Astrocyte (in vitro differentiated cells and primary cell): ENCODE data around the gene BLZF1. TPM values are rescaled to one million over a fixed set of nuclear protein-coding genes. Genes with fewer than 3 reads are reported as not detected.

Experiments used
- DNase-seq: peaks from one replicate; pipeline ENCODE4 v3.0.0-alpha.2; 2010; ENCODE audit warnings: low read depth
- FAIRE-seq: peaks from 2 replicates; lab custom pipeline; 2011; peaks lifted over from hg19 to GRCh38; lab: Jason Lieb, UNC
- H2AFZ ChIP-seq: 2 replicates; pipeline ENCODE4 v1.6.0; 2012; ENCODE audit warnings: low read depth, low read length, inconsistent platforms
- H3K27ac ChIP-seq: 2 replicates; pipeline ENCODE4 v1.5.1; 2011; ENCODE audit warnings: low read depth, low read length, inconsistent platforms
- H3K27me3 ChIP-seq: 2 replicates; pipeline ENCODE4 v1.6.0; 2011; ENCODE audit warnings: low read length, inconsistent platforms; ENCODE audit not compliant: insufficient read depth
- H3K36me3 ChIP-seq: 2 replicates; pipeline ENCODE4 v1.5.1; 2011; ENCODE audit warnings: low read length, inconsistent platforms; ENCODE audit not compliant: insufficient read depth
- H3K4me1 ChIP-seq: 2 replicates; pipeline ENCODE4 v1.5.1; 2011; ENCODE audit warnings: low read length, inconsistent platforms; ENCODE audit not compliant: insufficient read depth
- H3K4me2 ChIP-seq: 2 replicates; pipeline ENCODE4 v1.6.0; 2012; ENCODE audit warnings: low read length, inconsistent platforms
- H3K4me3 ChIP-seq: 2 replicates; pipeline ENCODE4 v1.5.1; 2011; ENCODE audit warnings: low read depth, mild to moderate bottlenecking, low read length, inconsistent platforms; ENCODE audit not compliant: insufficient read depth
- H3K79me2 ChIP-seq: 2 replicates; pipeline ENCODE4 v1.6.0; 2012; ENCODE audit warnings: mild to moderate bottlenecking, low read length, inconsistent platforms; ENCODE audit not compliant: insufficient read depth
- H3K9ac ChIP-seq: 2 replicates; pipeline ENCODE4 v1.6.0; 2012; ENCODE audit warnings: mild to moderate bottlenecking, low read length, inconsistent platforms
- H3K9me3 ChIP-seq: 2 replicates; pipeline ENCODE4 v1.5.1; 2012; ENCODE audit warnings: low read depth, mild to moderate bottlenecking, low read length, inconsistent platforms; ENCODE audit not compliant: insufficient read depth
- H4K20me1 ChIP-seq: 2 replicates; pipeline ENCODE4 v1.6.0; 2012; ENCODE audit warnings: low read length, inconsistent platforms; ENCODE audit not compliant: insufficient read depth
- H3K27ac Mint-ChIP-seq: one replicate; pipeline ENCODE4 v1.8.0; 2021; ENCODE audit warnings: mild to moderate bottlenecking, mixed read lengths; ENCODE audit not compliant: unreplicated experiment
- H3K27me3 Mint-ChIP-seq: one replicate; pipeline ENCODE4 v1.8.0; 2021; ENCODE audit warnings: low read depth, mixed read lengths; ENCODE audit not compliant: unreplicated experiment
- H3K36me3 Mint-ChIP-seq: one replicate; pipeline ENCODE4 v1.8.0; 2021; ENCODE audit warnings: low read depth, mixed read lengths; ENCODE audit not compliant: unreplicated experiment
- H3K4me1 Mint-ChIP-seq: one replicate; pipeline ENCODE4 v1.8.0; 2021; ENCODE audit warnings: low read depth, mixed read lengths; ENCODE audit not compliant: unreplicated experiment
- H3K4me3 Mint-ChIP-seq: one replicate; pipeline ENCODE4 v1.8.0; 2021; ENCODE audit warnings: mild to moderate bottlenecking, moderate library complexity, mixed read lengths; ENCODE audit not compliant: unreplicated experiment
- H3K9me3 Mint-ChIP-seq: one replicate; pipeline ENCODE4 v1.8.0; 2021; ENCODE audit warnings: mild to moderate bottlenecking, mixed read lengths; ENCODE audit not compliant: unreplicated experiment
- EZH2 ChIP-seq: IDR thresholded peaks from 2 replicates; pipeline ENCODE4 v1.6.1; 2012; ENCODE audit warnings: mild to moderate bottlenecking, low read length, inconsistent platforms; ENCODE audit not compliant: insufficient read depth
- total RNA-seq: library from RNA; stranded (reverse); gene quantifications from 2 replicates; pipeline ENCODE4 v1.2.1, GENCODE V29; 2021
- TF ChIP-seq, protein P1 (sequence below): IDR thresholded peaks from 2 replicates; pipeline ENCODE4 v1.5.1; 2011; ENCODE audit warnings: low read depth, mild to moderate bottlenecking, inconsistent platforms, low read length, moderate library complexity; ENCODE audit not compliant: insufficient read depth

The BLZF1 gene
- total RNA-seq, 1 donor from 2014 or later, result 52.0 TPM

DNA sequence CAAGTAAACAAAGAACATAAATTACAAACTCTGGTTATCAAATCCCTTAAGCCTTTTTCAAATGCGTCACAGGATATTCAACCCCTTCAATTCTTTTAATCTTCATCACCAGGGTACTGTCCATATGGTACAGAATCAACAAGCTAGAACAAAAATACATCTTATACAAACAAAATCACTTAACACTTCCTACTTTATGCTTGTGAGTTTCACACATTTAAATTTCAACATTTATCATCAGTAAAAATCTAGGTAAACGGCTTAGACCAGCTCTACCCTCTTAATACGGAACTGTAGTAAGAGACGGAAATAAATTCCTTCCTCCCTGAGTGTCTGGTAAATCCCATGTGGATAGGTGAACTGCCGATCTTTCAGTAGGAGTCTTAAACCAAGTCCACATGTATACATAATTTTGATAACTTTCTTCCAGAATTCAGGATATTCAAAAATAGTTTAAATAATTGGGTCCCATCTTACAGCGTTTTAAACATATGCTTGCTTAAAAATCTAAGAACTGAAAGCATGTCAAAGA lies 58.2 kb downstream of the BLZF1 start:
- Histone ChIP-seq H3K9me3 (no peaks in the 10 kb centered on the region), H3K4me2 (peak overlapping the region; percentile 98), H3K4me3 (peak overlapping the region; percentile 70), H3K36me3 (no peaks in the 10 kb centered on the region), H3K4me1 (no peaks in the 10 kb centered on the region), H2AFZ (peak overlapping the region; percentile 80), H3K27ac (no peak overlapping the region), H4K20me1 (no peaks in the 10 kb centered on the region), H3K27me3 (no peaks in the 10 kb centered on the region), H3K79me2 (no peaks in the 10 kb centered on the region), H3K9ac (no peak overlapping the region)
- no peak for DNase-seq
- peak overlapping the region; percentile 97 for H3K4me3 Mint-ChIP-seq
- H3K27ac Mint-ChIP-seq, result no peak overlapping the region
- H3K36me3 Mint-ChIP-seq, result no peaks in the 10 kb centered on the region
- FAIRE-seq, result no peak
- H3K27me3 Mint-ChIP-seq, result peaks cover 4% of the 10 kb centered on the region
- no peak for TF ChIP-seq EZH2
- TF ChIP-seq, protein P1, sequence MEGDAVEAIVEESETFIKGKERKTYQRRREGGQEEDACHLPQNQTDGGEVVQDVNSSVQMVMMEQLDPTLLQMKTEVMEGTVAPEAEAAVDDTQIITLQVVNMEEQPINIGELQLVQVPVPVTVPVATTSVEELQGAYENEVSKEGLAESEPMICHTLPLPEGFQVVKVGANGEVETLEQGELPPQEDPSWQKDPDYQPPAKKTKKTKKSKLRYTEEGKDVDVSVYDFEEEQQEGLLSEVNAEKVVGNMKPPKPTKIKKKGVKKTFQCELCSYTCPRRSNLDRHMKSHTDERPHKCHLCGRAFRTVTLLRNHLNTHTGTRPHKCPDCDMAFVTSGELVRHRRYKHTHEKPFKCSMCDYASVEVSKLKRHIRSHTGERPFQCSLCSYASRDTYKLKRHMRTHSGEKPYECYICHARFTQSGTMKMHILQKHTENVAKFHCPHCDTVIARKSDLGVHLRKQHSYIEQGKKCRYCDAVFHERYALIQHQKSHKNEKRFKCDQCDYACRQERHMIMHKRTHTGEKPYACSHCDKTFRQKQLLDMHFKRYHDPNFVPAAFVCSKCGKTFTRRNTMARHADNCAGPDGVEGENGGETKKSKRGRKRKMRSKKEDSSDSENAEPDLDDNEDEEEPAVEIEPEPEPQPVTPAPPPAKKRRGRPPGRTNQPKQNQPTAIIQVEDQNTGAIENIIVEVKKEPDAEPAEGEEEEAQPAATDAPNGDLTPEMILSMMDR, result no peak
- peaks cover 2% of the 10 kb centered on the region for H3K9me3 Mint-ChIP-seq
- H3K4me1 Mint-ChIP-seq, result no peaks in the 10 kb centered on the region

DNA sequence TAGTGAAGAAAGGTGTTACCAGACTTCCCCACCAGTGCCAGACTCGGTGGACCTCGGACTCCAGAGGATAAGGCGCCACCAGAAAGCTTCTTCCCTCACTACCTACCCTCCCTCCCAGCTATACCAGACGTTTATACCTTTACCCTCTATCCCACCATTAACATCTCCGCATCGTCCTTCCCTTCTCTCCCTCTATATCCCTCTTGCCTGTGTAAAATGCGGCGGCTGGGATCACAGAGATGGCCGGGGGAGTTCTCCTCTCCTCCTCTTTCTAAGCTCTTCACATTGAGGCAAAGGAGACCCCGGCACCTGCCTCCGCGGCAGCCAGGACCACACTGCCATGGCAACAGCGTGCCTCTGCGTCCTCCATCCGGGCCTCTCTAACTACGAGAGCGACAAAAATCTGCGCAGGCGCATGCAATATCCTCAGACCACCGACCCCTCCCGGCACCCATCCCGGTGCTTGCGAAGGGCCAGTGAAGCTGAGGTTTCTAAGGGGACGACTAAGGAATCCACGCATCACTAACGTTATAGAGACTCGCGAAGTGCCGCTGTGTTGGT lies 59.2 kb downstream of the BLZF1 start, which contains the start of gene CCDC181:
TSS of gene CCDC181 (minus strand) at position 394 of the 561 bp plus-strand sequence. CDS start 2,547 bp downstream, outside the sequence.
- Histone ChIP-seq H3K36me3 (no peaks in the 10 kb centered on the region), H3K27me3 (no peaks in the 10 kb centered on the region), H3K79me2 (no peaks in the 10 kb centered on the region), H3K9ac (peak within 1 kb of the TSS; percentile 79), H3K9me3 (no peaks in the 10 kb centered on the region), H2AFZ (peak within 1 kb of the TSS; percentile 80), H3K27ac (no peak within 1 kb of the TSS), H3K4me2 (peak within 1 kb of the TSS; percentile 98), H3K4me1 (no peaks in the 10 kb centered on the region), H3K4me3 (peak within 1 kb of the TSS; percentile 70), H4K20me1 (no peaks in the 10 kb centered on the region)
- H3K36me3 Mint-ChIP-seq, result no peaks in the 10 kb centered on the region
- peaks cover 5% of the 10 kb centered on the region for H3K27me3 Mint-ChIP-seq
- no peaks in the 10 kb centered on the region for H3K4me1 Mint-ChIP-seq
- FAIRE-seq (no peak), DNase-seq (peak; percentile 64)
- H3K4me3 Mint-ChIP-seq, result peak within 1 kb of the TSS; percentile 97
- H3K27ac Mint-ChIP-seq, result peak within 1 kb of the TSS; percentile 91
- TF ChIP-seq, protein P1, result no peak
- TF ChIP-seq EZH2, result no peak
- peaks cover 2% of the 10 kb centered on the region for H3K9me3 Mint-ChIP-seq

Other genes with a start within 250 kb of the BLZF1 start
- gene NME7, start 398 bp upstream of the BLZF1 start, total RNA-seq, result 21.2 and 30.8 TPM in 2 replicates
- 1.1 and 1.5 TPM in 2 replicates for gene CCDC181, start 59.3 kb downstream of the BLZF1 start, total RNA-seq
- gene SLC19A2, start 117.7 kb downstream of the BLZF1 start, total RNA-seq, result 12.5 and 14.1 TPM in 2 replicates
- 0.10 and 0.18 TPM in 2 replicates for gene F5, start 218.3 kb downstream of the BLZF1 start, total RNA-seq